GM12878 (cell line): ENCODE results near the gene WEE2. TPM values are rescaled to one million over a fixed set of nuclear protein-coding genes. Genes with fewer than 3 reads are reported as not detected.

Experiments
- ATAC-seq: fragments of 200-7000 bp; cut with Tn5 transposase; 3 replicates; pipeline ENCODE4 v1.9.1; 2020; ENCODE audit warnings: mild to moderate bottlenecking, moderate library complexity
- BruUV-seq: library from RNA; stranded (reverse); fragments of 400-500 nt; replicated peaks from 2 replicates; lab custom pipeline; 2021; lab: Mats Ljungman, UMichigan
- CTCF ChIA-PET: fragments of 300-600 bp; sonication (Branson Sonifier 250); formaldehyde crosslinking; extraction: SDS; loops from one replicate; lab custom pipeline; 2021; ENCODE audit warnings: inconsistent platforms; lab: Yijun Ruan, JAX
- POLR2A ChIA-PET: fragments of 350-600 bp; formaldehyde crosslinking; extraction: SDS; loops from one replicate; lab custom pipeline; 2021; ENCODE audit warnings: inconsistent platforms; lab: Charles Lee
- RAD21 ChIA-PET: fragments of 300-600 bp; sonication (Branson Sonifier 250); formaldehyde crosslinking; loops from one replicate; lab custom pipeline; 2023; ENCODE audit warnings: antibody characterized with exemption; ENCODE audit not compliant: unreplicated experiment; lab: Charles Lee
- SMC1A ChIA-PET: fragments of 300-600 bp; sonication (Branson Sonifier 250); formaldehyde crosslinking; loops from one replicate; lab custom pipeline; 2023; ENCODE audit not compliant: unreplicated experiment, uncharacterized antibody; lab: Charles Lee
- DNase-seq: peaks from one replicate; pipeline ENCODE4 v3.0.0-alpha.2; 2011; ENCODE audit warnings: low read depth, low spot score
- FAIRE-seq: peaks from 3 replicates; lab custom pipeline; 2011; peaks lifted over from hg19 to GRCh38; lab: Jason Lieb, UNC
- H2AFZ ChIP-seq: 2 replicates; pipeline ENCODE4 v1.6.0; 2011; ENCODE audit warnings: low read depth, low read length, control low read depth; ENCODE audit not compliant: control insufficient read depth
- H3K27ac ChIP-seq: 2 replicates; pipeline ENCODE4 v1.5.1; 2011; ENCODE audit warnings: control low read depth; ENCODE audit not compliant: control insufficient read depth, insufficient read depth
- H3K27me3 ChIP-seq, 2 experiments: replicated peaks in 1 of 2; 2 replicates each; pipeline versions ENCODE4 v1.6.0 to v1.6.1; 2011; ENCODE audit warnings: low read length in 1 of 2; ENCODE audit not compliant: control insufficient read depth in 2 of 2, insufficient read depth in 2 of 2
- H3K36me3 ChIP-seq, 2 experiments: 2 replicates each; pipeline ENCODE4 v1.5.1; 2011; ENCODE audit warnings: low read length in 1 of 2; ENCODE audit not compliant: control insufficient read depth in 2 of 2, insufficient read depth in 2 of 2
- H3K4me1 ChIP-seq: 2 replicates; pipeline ENCODE4 v1.6.1; 2011; ENCODE audit warnings: mild to moderate bottlenecking, low read length, moderate library complexity, mixed read lengths; ENCODE audit not compliant: control insufficient read depth, insufficient read depth
- H3K4me2 ChIP-seq: 2 replicates; pipeline ENCODE4 v1.6.0; 2011; ENCODE audit warnings: control low read depth; ENCODE audit not compliant: control insufficient read depth, insufficient read depth
- H3K4me3 ChIP-seq: fragments of 200-600 bp; sonication (generic); 2 replicates; pipeline ENCODE4 v1.5.1; 2016
- H3K79me2 ChIP-seq: 2 replicates; pipeline ENCODE4 v1.6.0; 2011; ENCODE audit warnings: low read length; ENCODE audit not compliant: control insufficient read depth, insufficient read depth
- H3K9ac ChIP-seq: 2 replicates; pipeline ENCODE4 v1.8.0; 2011; ENCODE audit warnings: low read length, control low read depth, mixed read lengths; ENCODE audit not compliant: control insufficient read depth, insufficient read depth
- H3K9me3 ChIP-seq: replicated peaks from 3 replicates; pipeline ENCODE4 v1.5.1; 2011; ENCODE audit warnings: mild to moderate bottlenecking, low read length; ENCODE audit not compliant: control insufficient read depth, insufficient read depth
- H4K20me1 ChIP-seq: 2 replicates; pipeline ENCODE4 v1.6.0; 2011; ENCODE audit not compliant: control insufficient read depth, insufficient read depth
- ATF3 ChIP-seq: IDR thresholded peaks from 2 replicates; pipeline ENCODE4 v1.6.1; 2011; ENCODE audit warnings: low read depth, mild to moderate bottlenecking, low read length, moderate library complexity, borderline replicate concordance; ENCODE audit errors: extremely low read depth
- FOXM1 ChIP-seq: IDR thresholded peaks from 2 replicates; pipeline ENCODE4 v1.6.1; 2012; ENCODE audit warnings: low read depth, mild to moderate bottlenecking, inconsistent platforms, low read length, moderate library complexity
- MTA2 ChIP-seq: fragments of 450-650 bp; IDR thresholded peaks from 2 replicates; pipeline ENCODE4 v1.6.1; 2016; ENCODE audit warnings: low read depth, mild to moderate bottlenecking, moderate library complexity
- SMARCA5 ChIP-seq: fragments of 450-650 bp; IDR thresholded peaks from 2 replicates; pipeline ENCODE4 v1.6.1; 2017; ENCODE audit warnings: mild to moderate bottlenecking
- USF2 ChIP-seq: IDR thresholded peaks from 2 replicates; pipeline ENCODE4 v1.6.1; 2011; ENCODE audit warnings: low read depth, low read length, improper control_type of control experiment, borderline replicate concordance
- WGBS: methylation state at CpG from one replicate; pipeline ENCODE4 v1.1.6; 2016; ENCODE audit warnings: low lambda C conversion rate; ENCODE audit not compliant: insufficient replicate concordance, insufficient coverage; ENCODE audit errors: missing lambda C conversion rate; 5-methylcytosine and 5-hydroxymethylcytosine counted together
- in situ Hi-C: fragments of 300-500 bp; cut with MboI; formaldehyde crosslinking; loops from 9 replicates; pipeline ENCODE4 v1.14.3; 2018; ENCODE audit warnings: mixed read lengths
- intact Hi-C: fragments of 100-400 bp; cut with micrococcal nuclease; formaldehyde crosslinking; loops from one replicate; pipeline ENCODE4 v1.14.2; 2022; ENCODE audit not compliant: unreplicated experiment
- polyA plus RNA-seq, 11 experiments: library from polyadenylated mRNA; depleted of rRNA in 4 of 11; unstranded in 6 of 11; stranded (reverse) in 5 of 11; fragments of >200 nt; fragmentation: Nextera tagmentation in 4 of 11; fragmentation: Illumina TruSeq in 1 of 11; extraction: Ambion mirVana in 4 of 11; extraction: Trizol in 1 of 11; gene quantifications; 1 replicate in 1 of 11; 2 replicates in 10 of 11; pipeline versions ENCODE4 v1.2.1 to v1.2.3, GENCODE V29; 2011 to 2016; ENCODE audit warnings: inconsistent platforms in 2 of 11, missing spikeins in 2 of 11, low read depth in 1 of 11
- total RNA-seq, 4 experiments: library from RNA; depleted of rRNA in 3 of 4; stranded (reverse); fragments of >200 nt in 3 of 4; fragmentation: Illumina TruSeq in 1 of 4; extraction: Trizol in 1 of 4; gene quantifications; 2 replicates each; pipeline versions ENCODE4 v1.2.1 to v1.2.3, GENCODE V29; 2013 to 2021
- TF ChIP-seq, protein P1 (sequence below): fragments of 450-650 bp; formaldehyde crosslinking; IDR thresholded peaks from 2 replicates; pipeline ENCODE4 v1.4.0; 2022; ENCODE audit warnings: mild to moderate bottlenecking, moderate library complexity

The WEE2 gene
- total and polyA plus RNA-seq, 10 of the 15 experiments (the other 5 are each of a cell fraction or from before 2014, with no cell fraction given) = 0.02 to 0.03 (median 0.03) TPM; not detected in 7

- Histone ChIP-seq H3K9ac (no peak overlapping the region), H3K79me2 (no peaks in the 10 kb centered on the region), H2AFZ (no peak overlapping the region), H3K27ac (no peak overlapping the region), H3K9me3 (no peaks in the 10 kb centered on the region), H3K4me2 (no peak overlapping the region), H4K20me1 (no peaks in the 10 kb centered on the region), H3K4me3 (no peak overlapping the region), H3K27me3 (no peaks in the 10 kb centered on the region), H3K36me3 (no peaks in the 10 kb centered on the region), H3K4me1 (no peaks in the 10 kb centered on the region)
- CTCF ChIA-PET = interaction anchor here (0.8 to 1.1 kb wide), 4 partner anchors 11 to 73 kb away, joined by 3 to 5 read pairs (median 4); partner anchors contain the start of gene SSBP1
- TF ChIP-seq USF2 = no peak
- TF ChIP-seq SMARCA5 = no peak
- TF ChIP-seq, protein P1, sequence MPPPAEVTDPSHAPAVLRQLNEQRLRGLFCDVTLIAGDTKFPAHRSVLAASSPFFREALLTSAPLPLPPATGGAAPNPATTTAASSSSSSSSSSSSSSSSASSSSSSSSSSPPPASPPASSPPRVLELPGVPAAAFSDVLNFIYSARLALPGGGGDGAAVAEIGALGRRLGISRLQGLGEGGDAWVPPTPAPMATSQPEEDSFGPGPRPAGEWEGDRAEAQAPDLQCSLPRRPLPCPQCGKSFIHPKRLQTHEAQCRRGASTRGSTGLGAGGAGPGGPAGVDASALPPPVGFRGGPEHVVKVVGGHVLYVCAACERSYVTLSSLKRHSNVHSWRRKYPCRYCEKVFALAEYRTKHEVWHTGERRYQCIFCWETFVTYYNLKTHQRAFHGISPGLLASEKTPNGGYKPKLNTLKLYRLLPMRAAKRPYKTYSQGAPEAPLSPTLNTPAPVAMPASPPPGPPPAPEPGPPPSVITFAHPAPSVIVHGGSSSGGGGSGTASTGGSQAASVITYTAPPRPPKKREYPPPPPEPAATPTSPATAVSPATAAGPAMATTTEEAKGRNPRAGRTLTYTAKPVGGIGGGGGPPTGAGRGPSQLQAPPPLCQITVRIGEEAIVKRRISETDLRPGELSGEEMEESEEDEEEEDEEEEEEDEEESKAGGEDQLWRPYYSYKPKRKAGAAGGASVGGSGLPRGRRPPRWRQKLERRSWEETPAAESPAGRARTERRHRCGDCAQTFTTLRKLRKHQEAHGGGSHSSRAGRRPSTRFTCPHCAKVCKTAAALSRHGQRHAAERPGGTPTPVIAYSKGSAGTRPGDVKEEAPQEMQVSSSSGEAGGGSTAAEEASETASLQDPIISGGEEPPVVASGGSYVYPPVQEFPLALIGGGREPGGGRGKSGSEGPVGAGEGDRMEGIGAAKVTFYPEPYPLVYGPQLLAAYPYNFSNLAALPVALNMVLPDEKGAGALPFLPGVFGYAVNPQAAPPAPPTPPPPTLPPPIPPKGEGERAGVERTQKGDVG = no peak
- no peak for TF ChIP-seq MTA2
- TF ChIP-seq FOXM1 = no peak
- TF ChIP-seq ATF3 = no peak
- no peak; the same call in 2 of the 3 replicates for ATAC-seq
- 50% methylated on average over 2 of the region's 2 CpGs for WGBS
- RAD21 ChIA-PET = no interaction called here
- no TSS peak for BruUV-seq
- no peak for DNase-seq
- SMC1A ChIA-PET = interaction anchor here (0.6 to 1.0 kb wide), 2 partner anchors 24 to 68 kb away, joined by 3 read pairs; no protein-coding TSS in a partner anchor
- no peak for FAIRE-seq
- in situ Hi-C loops = no loop called here
- intact Hi-C loops = no loop called here
- POLR2A ChIA-PET = no interaction called here
Observed at GRCh38 chr7:141722529-141722928, 14.4 kb downstream of the WEE2 start.
